PC-9 (cell line): ENCODE data around the gene ANKS1B. TPM values are rescaled to one million over a fixed set of nuclear protein-coding genes. Genes with fewer than 3 reads are reported as not detected.

Experiments used
- BruUV-seq: library from RNA; stranded (reverse); fragments of 400-500 nt; replicated peaks from 2 replicates; lab custom pipeline; 2021; lab: Mats Ljungman, UMichigan
- CTCF ChIA-PET: fragments of 300-600 bp; sonication (Branson Sonifier 250); formaldehyde crosslinking; loops from one replicate; lab custom pipeline; 2022; ENCODE audit warnings: antibody characterized with exemption; lab: Charles Lee
- POLR2A ChIA-PET: fragments of 300-600 bp; sonication (Branson Sonifier 250); formaldehyde crosslinking; loops from one replicate; lab custom pipeline; 2022; ENCODE audit warnings: antibody characterized with exemption; ENCODE audit not compliant: unreplicated experiment; lab: Charles Lee
- DNase-seq, 2 experiments: peaks; one replicate each; pipeline versions ENCODE4 v3.0.0 to v3.0.0-alpha.2; 2015 to 2022; ENCODE audit warnings: mixed read lengths in 1 of 2
- H2AFZ ChIP-seq: fragments of 200-600 bp; sonication (generic); 2 replicates; pipeline ENCODE4 v1.8.1; 2017; ENCODE audit warnings: antibody characterized with exemption
- H3F3A ChIP-seq: fragments of 200-600 bp; sonication (generic); 2 replicates; pipeline ENCODE4 v1.8.1; 2017; ENCODE audit warnings: antibody characterized with exemption, mild to moderate bottlenecking, low read depth; ENCODE audit not compliant: insufficient read depth
- H3K27ac ChIP-seq: fragments of 200-600 bp; sonication (generic); 2 replicates; pipeline ENCODE4 v1.6.1; 2016; ENCODE audit warnings: mixed run types
- H3K27me3 ChIP-seq: fragments of 200-600 bp; sonication (generic); 2 replicates; pipeline ENCODE4 v1.6.1; 2016; ENCODE audit warnings: low read depth, mixed run types; ENCODE audit not compliant: insufficient read depth
- H3K36me3 ChIP-seq: fragments of 200-600 bp; sonication (generic); 2 replicates; pipeline ENCODE4 v1.6.1; 2016; ENCODE audit warnings: low read depth, mixed run types
- H3K4me1 ChIP-seq: fragments of 200-600 bp; sonication (generic); replicated peaks from 2 replicates; pipeline ENCODE4 v1.6.1; 2016; ENCODE audit warnings: mixed run types; ENCODE audit not compliant: insufficient read depth
- H3K4me2 ChIP-seq: fragments of 200-600 bp; sonication (generic); 2 replicates; pipeline ENCODE4 v1.6.1; 2017; ENCODE audit warnings: mixed run types
- H3K4me3 ChIP-seq: fragments of 200-600 bp; sonication (generic); 2 replicates; pipeline ENCODE4 v1.6.1; 2016; ENCODE audit warnings: mixed run types
- H3K79me2 ChIP-seq: fragments of 200-600 bp; sonication (generic); 2 replicates; pipeline ENCODE4 v1.6.1; 2017; ENCODE audit warnings: low read depth, mixed run types
- H3K9me2 ChIP-seq: fragments of 200-600 bp; sonication (generic); 2 replicates; pipeline ENCODE4 v1.8.1; 2017; ENCODE audit warnings: mild to moderate bottlenecking; ENCODE audit not compliant: insufficient read depth
- H3K9me3 ChIP-seq: fragments of 200-600 bp; sonication (generic); 2 replicates; pipeline ENCODE4 v1.8.1; 2016; ENCODE audit warnings: low read depth; ENCODE audit not compliant: insufficient read depth
- H4K20me1 ChIP-seq: fragments of 200-600 bp; sonication (generic); 2 replicates; pipeline ENCODE4 v1.8.1; 2017; ENCODE audit not compliant: insufficient read depth
- EZH2 ChIP-seq: fragments of 200-600 bp; sonication (generic); IDR thresholded peaks from 2 replicates; pipeline ENCODE4 v1.8.0; 2017; ENCODE audit warnings: antibody characterized with exemption, low read depth
- intact Hi-C: fragments of 100-400 bp; cut with micrococcal nuclease; formaldehyde crosslinking; loops from one replicate; pipeline ENCODE4 v1.10.0; 2022; ENCODE audit not compliant: unreplicated experiment
- total RNA-seq: library from RNA; stranded (reverse); gene quantifications from 2 replicates; pipeline ENCODE4 v1.2.3, GENCODE V29; 2021
- TF ChIP-seq, protein P1 (sequence below): fragments of 200-600 bp; sonication (generic); conservative IDR thresholded peaks from 2 replicates; pipeline ENCODE4 v1.6.1; 2017; ENCODE audit warnings: mixed run types, antibody characterized with exemption, mild to moderate bottlenecking, moderate library complexity

The ANKS1B gene
- total RNA-seq, 1 experiment from 2014 or later, result not detected

DNA sequence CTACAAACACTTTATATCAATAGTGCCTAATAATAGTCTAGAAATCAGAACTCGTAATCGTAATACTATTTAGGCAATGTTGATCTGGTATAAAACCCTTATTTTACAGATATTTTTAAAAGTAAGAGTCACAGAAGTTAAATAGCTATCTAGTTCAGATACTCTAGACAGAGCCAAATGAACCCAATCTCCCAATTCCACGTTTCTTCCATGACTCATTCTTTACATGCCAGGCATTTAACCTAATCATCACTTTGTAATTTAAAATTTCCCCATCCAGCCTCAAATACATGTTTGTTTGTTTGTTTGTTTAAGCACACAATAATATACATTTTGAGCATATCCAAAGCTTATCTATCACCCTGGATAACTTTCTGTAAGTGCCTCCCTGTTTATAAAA lies 373.6 kb downstream of the ANKS1B start:
- BruUV-seq, result no TSS peak
- no peaks in the 10 kb centered on the region for H3K27me3 ChIP-seq
- intact Hi-C loops, result no loop called here
- no peaks in the 10 kb centered on the region; the same call in 1 of the 2 replicates for H3K9me3 ChIP-seq
- no peak overlapping the region for H2AFZ ChIP-seq
- H3K4me2 ChIP-seq, result no peak overlapping the region
- no peak overlapping the region for H3K27ac ChIP-seq
- TF ChIP-seq EZH2, result no peak
- TF ChIP-seq, protein P1, sequence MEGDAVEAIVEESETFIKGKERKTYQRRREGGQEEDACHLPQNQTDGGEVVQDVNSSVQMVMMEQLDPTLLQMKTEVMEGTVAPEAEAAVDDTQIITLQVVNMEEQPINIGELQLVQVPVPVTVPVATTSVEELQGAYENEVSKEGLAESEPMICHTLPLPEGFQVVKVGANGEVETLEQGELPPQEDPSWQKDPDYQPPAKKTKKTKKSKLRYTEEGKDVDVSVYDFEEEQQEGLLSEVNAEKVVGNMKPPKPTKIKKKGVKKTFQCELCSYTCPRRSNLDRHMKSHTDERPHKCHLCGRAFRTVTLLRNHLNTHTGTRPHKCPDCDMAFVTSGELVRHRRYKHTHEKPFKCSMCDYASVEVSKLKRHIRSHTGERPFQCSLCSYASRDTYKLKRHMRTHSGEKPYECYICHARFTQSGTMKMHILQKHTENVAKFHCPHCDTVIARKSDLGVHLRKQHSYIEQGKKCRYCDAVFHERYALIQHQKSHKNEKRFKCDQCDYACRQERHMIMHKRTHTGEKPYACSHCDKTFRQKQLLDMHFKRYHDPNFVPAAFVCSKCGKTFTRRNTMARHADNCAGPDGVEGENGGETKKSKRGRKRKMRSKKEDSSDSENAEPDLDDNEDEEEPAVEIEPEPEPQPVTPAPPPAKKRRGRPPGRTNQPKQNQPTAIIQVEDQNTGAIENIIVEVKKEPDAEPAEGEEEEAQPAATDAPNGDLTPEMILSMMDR, result no peak
- H3K4me3 ChIP-seq, result no peak overlapping the region
- CTCF ChIA-PET, result no interaction called here
- no peaks in the 10 kb centered on the region for H4K20me1 ChIP-seq
- no peaks in the 10 kb centered on the region for H3F3A ChIP-seq
- DNase-seq, result no peak
- H3K4me1 ChIP-seq, result no peaks in the 10 kb centered on the region
- H3K36me3 ChIP-seq, result no peaks in the 10 kb centered on the region
- H3K79me2 ChIP-seq, result no peaks in the 10 kb centered on the region
- POLR2A ChIA-PET, result no interaction called here
- peaks cover 4% of the 10 kb centered on the region; the same call in 1 of the 2 replicates for H3K9me2 ChIP-seq

DNA sequence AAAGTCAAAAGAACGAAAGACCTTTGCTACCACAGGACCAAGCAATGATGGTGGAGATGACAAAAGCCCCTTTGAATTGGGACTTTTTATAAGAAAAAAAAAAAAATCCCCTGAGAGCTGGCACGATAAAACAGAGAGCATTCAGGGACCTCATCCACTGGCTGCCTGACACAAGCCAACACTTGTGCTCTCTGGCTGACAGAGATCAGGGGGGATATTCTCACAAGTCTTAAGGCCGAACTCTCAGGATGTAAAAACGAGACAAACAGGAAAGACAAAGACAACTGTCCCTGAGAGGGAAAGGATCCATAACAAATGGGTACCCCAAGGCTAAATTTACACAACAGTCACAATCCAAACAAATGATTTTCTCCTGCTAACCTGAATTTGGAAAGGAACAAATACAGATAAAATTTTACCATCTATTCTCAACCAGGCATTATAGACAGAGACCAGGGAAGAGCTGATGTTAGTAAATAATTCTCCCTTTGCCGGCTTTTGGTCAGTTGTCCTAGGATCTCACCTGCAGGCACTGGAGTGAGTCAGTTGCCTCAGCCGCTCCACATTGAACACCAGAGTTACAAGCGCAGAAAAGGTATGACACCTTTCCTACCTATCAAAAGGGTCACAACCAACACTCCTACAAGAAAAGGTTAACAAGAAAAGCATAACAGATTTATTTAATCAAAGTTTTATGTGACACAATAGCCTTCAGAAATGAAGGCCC lies 375.1 kb downstream of the ANKS1B start:
- Histone ChIP-seq H3F3A (no peaks in the 10 kb centered on the region), H3K4me2 (no peak overlapping the region), H3K4me1 (no peaks in the 10 kb centered on the region), H3K27ac (no peak overlapping the region), H3K27me3 (no peaks in the 10 kb centered on the region), H3K79me2 (no peaks in the 10 kb centered on the region), H4K20me1 (no peaks in the 10 kb centered on the region), H2AFZ (no peak overlapping the region), H3K4me3 (no peak overlapping the region), H3K36me3 (no peaks in the 10 kb centered on the region), H3K9me2 (0 out of 2 replicates have a peak, but pooled peaks cover 4% of the 10 kb centered on the region), H3K9me3 (no peaks in the 10 kb centered on the region; the same call in 1 of the 2 replicates)
- no peak for TF ChIP-seq EZH2
- TF ChIP-seq, protein P1, result no peak
- intact Hi-C loops, result no loop called here
- ChIA-PET POLR2A (no interaction called here), CTCF (no interaction called here)
- BruUV-seq, result no TSS peak
- no peak for DNase-seq

DNA sequence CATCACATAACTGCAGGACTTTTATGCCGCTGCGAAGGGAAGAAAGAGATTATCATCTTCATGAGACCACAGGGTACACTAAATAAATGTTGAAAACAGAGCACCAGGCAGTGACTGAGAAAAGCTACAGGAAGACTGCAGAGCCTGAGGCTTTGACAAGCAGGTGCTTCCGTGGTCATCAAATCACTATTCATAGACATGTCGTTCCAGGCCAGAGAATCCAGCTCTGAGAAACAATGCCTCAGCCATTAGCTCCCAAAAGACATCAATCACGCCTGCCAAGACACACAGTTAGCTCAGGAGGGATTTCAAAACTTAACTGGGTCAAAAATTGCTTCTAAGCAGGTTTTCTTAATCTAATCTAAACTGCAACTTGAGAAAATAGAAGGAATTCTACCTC lies 384.3 kb downstream of the ANKS1B start:
- no peak overlapping the region for H2AFZ ChIP-seq
- CTCF ChIA-PET, result no interaction called here
- H4K20me1 ChIP-seq, result no peaks in the 10 kb centered on the region
- POLR2A ChIA-PET, result no interaction called here
- H3K4me2 ChIP-seq, result no peak overlapping the region
- DNase-seq, result no peak
- no peaks in the 10 kb centered on the region for H3K4me1 ChIP-seq
- no peaks in the 10 kb centered on the region for H3K36me3 ChIP-seq
- H3K4me3 ChIP-seq, result no peak overlapping the region
- H3K27ac ChIP-seq, result no peak overlapping the region
- TF ChIP-seq, protein P1, result no peak
- no peak for TF ChIP-seq EZH2
- no peaks in the 10 kb centered on the region for H3F3A ChIP-seq
- H3K79me2 ChIP-seq, result no peaks in the 10 kb centered on the region
- intact Hi-C loops, result no loop called here
- H3K9me3 ChIP-seq, result no peaks in the 10 kb centered on the region
- no peaks in the 10 kb centered on the region for H3K27me3 ChIP-seq
- H3K9me2 ChIP-seq, result no peaks in the 10 kb centered on the region; the same call in 1 of the 2 replicates
- BruUV-seq, result no TSS peak
